Activated CD4-positive, CD25-positive, alpha-beta regulatory T cell treated with anti-CD3 and anti-CD28 coated beads, Interleukin-2, amount 50 U/mL, for 16 hours (primary cell): ENCODE results near the gene VSIG4.

Experiments used
- DNase-seq: peaks from one replicate; pipeline ENCODE4 v3.0.0-alpha.2; 2020; ENCODE audit warnings: low read depth, low spot score

The VSIG4 gene

DNA sequence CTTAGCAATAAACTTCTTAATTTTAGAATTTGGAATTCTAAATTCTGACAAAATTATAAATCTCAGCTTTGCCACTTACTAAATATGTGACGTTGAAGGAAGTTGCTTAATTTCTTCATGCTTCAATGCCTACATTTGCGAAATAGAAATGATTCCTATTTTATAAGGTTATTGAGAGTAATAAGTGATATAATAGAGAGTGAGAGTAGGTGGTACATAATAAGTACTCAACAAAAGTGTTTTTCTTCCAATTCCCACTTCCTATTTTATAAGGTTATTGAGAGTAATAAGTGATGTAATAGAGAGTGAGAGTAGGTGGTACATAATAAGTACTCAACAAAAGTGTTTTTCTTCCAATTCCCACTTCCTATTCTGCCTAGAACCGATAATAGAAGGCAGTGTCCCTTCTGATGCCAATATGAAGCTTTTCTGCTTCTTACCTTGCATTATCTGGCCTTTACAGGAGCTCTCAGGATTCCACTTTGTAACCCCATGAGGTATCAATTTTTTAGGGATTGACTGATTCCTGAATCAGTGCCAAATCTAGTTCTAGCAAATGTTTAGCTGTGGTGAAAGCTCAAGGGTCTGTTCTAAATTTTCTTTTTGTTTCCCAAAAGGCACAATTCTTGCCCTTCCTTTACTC, 31.4 kb downstream of the VSIG4 start:
- DNase-seq, result no peak

DNA sequence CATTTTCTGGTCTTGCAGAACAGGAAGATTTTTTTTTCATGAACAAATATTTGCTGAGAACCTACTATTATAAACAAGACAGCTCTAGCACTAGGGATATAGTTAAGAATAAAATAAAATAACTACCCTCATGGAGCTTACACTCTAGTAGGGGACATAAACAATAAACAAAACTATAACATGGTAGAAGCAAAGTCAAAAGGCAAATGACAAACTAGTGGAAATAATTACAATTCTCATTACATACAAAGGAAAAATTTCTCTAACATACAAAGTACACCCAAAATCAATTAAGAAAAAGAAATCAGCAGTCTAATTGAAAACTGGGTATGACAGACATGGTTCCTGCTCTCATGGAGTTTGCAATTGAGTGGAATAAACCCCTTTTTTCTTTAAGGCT, 32.0 kb downstream of the VSIG4 start:
- DNase-seq, result no peak

DNA sequence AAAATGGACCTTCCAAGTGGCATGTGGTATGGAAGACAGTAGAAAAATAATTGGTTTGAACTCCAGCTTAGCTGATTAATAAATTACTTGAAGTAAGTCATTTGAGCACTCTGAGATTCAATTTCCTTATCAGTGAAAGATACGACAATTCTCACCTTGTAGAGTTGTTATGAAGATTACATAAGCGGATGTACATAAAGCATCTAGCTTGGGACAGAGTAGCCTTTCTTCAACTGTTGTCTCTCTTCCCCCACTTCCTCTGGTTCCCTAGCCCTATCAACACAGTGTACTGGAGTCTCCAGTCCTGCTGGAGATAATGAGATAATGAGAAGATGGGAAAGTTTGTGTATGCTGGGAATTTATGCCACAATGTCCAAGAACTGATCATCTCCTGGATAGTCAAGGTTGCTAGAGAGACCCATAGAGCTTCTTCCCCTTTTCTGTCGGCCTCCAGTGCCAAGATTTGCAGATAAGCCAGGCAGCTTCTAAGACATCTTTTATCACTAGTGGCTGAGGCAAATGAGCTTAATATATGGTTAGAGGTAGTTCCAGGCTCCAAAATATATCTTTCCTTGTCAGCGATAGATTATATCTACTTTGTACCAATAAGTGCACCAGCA, 33.9 kb downstream of the VSIG4 start:
- DNase-seq, result no peak

DNA sequence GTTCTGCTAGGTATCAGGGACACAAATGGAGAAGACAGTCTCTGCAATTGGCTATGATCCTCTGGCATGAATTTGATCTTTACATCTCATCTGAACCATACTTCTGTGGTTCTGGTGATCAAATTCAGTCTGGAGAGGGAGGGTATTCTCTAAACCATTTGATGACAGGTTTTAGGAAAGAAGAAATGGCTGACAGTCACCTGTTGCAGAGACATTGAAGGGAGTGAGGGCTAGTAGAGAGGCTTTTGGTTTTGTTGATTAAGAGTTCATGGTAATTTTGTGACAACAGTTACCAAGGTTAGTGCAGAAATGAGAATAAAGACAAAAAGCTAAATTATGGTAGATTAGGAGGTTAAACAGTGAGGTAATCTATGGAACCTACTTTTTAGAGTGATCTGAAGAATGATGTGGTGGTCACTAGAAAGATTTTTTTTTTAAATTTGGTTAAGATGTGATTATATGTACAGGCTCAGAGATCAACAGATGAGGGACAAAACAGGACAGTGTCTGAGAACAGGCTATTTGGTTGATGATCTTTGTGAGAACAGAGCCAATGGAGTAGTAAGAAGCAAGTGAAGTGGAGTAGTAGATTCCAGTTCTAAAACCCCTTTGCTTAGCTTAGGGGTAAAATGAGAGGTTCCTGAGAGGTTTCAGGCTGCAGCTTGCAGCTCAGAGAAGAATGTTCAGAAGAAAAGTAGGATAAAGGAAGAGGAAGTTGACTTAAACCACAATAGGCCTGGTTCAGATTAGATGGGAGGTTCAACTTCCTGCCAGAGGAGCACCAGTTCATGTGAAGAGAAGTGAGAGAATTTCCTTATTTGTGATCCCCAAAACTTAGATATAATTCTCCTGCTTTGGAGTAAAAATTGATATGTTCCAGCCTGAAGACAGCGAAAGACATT, 34.7 kb downstream of the VSIG4 start:
- DNase-seq, result no peak

DNA sequence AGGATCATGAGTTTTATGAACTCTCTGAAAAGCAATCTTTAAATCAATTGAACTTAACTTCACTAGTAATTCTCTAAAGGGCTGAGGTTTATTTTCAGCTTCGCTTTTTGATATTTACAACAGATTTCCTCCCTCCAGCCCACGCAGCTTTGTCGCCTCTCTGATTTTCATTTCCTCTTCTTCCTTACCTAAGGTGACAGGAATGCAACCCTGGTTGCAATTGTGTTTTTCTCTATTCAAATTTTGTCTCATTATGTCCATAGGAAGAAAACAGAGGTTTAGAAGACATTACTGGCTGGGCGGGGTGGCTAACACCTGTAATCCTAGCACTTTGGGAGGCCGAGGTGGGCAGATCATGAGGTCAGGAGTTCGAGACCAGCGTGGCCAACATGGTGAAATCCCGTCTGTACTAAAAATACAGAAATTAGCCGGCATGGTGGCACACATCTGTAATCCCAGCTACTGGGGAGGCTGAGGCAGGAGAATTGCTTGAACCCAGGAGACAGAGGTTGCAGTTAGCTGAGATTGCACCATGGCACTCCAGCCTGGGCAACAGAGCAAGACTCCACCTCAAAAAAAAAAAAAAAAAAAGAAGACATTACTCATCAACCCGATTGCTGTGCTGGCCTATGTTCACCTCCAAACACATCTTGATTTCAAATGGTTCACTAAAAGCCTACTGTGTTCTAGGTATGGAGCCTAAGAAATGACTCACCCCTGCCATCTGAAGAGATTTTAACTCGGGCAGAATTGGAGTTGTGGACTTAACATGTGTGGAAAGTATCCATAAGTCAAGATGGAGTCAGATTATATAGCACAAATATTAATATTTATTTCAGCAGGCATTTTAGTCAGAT, 36.8 kb downstream of the VSIG4 start:
- DNase-seq, result no peak

DNA sequence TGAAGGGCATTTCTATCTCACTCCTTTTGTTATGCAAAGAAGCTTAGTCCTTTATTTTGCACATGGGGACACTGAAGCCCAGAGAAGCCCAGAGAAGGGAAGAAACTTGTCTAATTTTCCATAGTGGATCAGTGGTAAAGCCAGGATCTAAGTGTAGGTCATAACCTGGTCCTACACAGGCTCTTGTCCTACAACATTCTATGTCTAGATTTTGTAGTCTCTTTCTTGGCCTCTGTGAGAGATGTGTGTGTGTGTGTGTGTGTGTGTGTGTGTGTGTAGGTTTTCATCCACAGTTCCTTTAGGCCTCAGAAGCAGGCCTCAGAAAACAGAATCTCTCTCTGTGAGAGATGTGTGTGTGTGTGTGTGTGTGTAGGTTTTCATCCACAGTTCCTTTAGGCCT, 38.3 kb downstream of the VSIG4 start:
- DNase-seq, result no peak

DNA sequence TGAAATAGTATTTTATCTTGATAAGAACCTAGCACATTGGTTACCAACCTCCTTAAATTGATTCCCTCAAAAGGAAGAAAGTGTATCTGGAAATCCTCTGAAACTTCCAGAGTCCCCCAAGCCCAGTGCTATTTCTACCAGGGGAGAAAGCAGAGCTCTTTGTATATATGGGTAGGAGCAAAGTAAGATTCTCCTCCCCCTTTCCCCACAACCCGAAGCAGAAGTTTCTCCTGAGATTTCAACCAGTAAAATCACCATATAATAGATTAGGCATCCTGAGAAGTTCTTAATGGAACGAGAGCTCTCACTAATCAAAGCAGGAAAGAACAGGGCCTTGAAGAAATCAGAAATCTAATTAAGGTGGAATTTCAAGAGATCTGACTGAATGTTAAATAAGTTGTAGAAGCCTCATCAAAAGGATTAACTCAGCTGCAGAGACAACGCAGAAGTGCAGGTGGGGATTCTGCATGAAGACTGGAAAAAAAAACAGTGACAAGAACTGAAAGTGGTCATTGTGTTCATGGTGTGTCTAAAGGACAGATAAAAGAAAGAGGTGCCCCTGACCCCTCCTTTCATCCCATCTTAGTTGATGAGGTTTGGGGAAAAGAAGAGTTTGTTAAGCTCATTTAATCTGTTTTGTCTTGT, 39.1 kb downstream of the VSIG4 start:
- no peak for DNase-seq

DNA sequence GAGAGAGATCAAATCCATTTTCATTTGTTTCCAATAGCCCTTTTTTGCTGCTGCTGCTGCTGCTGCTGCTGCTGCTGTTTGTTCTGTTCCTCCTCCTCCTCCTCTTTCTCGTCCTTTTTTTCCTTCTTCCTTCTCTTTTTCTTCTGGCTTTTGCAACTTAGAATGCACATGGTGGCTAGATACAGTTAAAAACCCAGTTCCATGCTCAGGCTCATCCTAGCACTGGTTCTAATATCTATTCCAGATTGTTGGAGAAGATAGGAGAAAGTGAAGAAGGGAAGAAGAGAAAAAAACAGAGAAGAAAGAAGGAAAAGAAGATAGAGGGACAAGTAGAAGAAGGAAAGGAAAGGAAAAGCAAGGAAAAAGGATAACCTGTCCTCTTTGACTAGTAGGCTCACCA, 39.7 kb downstream of the VSIG4 start:
- no peak for DNase-seq

DNA sequence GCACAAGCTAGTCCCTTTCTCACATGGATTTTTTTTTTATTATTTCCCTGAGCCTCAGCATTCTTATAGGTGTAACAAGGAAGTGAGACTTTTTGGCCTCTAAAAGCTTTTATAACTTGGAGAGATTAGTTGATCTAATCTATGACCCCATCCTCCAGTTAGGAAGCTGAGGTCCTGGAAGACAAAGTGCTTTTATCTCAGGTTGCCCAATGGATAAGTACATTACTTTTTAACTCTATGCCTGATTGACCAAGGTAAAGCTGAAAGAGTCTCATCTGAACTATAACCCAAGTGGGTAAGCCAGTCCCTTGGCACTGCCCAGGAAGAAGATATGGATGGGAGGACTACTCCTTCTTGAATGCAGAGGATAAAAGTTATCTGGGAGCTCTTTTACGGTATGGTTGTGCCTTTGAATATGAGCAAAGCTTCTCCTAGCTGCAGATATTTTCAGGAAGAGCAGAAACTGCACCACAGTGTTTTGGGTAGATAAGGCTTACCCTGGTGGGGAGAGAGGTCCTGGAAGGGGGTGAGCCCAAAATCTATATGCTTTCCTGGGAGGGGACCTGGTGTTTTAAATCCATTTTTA, 40.2 kb downstream of the VSIG4 start:
- DNase-seq, result no peak

DNA sequence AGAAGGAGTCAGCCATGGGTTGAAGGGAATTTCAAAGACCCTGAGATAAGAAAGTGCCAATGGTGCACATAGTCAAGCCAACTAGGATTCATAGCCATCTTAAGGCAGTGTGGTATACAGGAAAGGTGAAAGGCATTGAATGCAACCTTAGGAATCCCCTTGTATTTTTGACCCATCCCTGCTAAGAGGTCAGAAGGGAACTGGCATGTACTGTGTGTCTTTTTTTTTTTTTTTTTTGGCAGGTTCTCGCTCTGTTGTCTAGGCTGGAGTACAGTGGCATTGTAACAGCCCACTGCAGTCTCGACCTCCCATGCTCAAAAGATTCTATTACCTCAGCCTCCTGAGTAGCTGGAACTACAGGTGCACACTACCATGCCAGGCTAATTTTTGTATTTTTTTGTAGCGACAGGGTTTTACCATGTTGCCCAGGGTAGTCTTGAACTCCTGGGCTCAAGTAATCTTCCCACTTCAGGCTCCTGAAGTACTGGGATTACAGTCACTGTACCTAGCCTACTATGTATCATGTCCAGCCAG, 40.8 kb downstream of the VSIG4 start:
- no peak for DNase-seq

DNA sequence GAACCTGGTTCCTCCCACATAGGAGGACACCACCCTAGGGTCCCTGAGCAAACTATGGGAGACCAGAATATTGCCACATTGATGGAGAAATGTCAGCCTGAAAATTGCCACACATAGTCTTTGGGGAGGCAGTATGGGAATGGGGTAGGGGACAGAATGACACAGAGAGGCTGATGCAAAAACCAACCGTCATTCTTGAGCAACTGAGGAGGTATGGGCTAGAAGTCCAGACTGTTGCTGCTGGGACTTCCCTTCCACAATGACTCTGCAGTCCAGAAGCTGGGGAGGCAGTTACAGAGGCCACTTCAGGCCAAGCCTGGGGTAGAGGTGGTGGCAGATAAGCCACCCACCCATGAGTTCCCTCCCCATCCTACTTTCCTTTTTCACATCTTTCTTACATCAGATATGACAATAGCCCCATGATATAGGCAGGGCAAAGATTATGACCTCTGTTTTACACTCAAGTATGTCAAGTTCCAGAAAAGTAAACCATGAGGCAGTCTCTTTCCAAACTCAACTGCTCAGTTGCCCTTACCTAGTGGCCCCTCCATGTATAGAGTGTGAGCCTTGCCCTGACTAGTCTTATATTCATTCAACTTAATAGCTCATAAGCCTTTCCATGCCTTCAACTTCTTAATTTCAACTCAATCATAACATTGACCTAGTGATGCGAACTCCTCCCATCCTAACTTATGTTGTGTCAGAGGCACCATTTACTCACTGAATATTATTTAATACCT, 41.7 kb downstream of the VSIG4 start:
- no peak for DNase-seq

DNA sequence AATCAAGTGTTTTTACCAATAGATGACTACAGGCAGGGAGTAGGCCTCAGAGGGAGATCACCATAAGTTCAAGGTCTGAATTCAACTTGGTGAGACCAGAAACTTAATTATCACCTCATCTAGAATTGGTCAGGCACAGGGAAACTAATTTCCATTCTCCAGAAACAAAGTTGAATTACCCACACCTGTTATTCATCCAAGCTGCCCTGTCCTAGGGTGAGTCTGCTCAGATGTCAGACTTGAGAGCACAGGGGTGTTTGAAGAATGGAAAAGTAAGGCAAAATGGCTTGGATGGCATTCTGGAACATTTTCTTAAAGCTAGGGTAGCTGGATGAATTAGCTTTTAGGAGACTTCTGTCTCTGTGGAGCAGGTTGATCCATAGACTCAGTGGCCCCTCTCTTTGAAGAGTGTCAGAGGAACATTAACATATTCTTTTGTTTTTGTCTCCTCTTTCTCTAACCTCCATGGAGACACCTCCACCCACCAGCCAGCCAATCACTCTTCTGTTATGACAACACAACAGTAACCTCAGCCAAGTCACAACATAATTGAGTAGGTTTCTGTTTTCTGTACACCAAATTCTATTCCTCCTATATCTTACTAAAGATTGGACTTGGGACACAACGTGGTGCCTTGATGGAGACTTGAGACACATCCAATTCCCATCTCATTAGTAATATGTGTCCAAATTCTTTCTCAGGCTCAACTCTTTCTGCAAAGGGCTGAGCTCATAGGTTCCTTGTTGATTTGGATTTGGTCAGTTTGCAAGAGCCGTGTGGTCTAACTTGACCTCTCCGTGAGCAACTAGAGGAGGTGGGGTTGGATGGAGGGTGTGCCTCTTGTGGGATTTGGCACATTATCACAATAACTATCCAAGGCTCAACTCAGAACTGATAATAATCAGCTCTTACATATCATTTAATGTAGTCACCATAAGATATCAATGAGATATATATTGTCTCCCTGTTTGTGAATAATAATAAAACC, 45.1 kb downstream of the VSIG4 start:
- DNase-seq, result no peak

DNA sequence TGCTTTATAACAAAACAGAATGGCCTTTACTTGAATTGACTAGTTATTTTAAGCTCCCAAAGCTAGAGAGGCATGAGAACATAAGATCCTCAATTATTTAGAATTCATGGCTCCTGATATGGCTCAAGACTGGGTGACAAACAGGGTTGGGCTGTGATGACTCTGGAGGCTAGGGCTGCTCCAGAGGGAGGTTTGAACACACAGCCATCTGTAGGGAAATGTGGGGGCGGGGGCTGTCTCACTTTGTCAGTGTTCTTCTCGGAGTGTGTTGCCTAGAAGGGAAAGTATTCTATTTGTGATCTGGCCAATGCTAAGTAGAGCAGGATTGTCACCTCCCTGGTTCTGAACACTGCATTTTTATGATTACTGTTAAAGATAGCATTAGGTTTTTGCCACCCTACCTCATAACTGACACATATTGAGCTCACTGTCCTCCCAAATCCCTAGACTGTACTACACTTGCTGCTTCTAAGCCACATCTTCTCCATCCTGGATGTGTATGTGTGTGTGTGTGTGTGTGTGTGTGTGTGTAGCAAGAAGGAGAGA, 45.9 kb downstream of the VSIG4 start:
- no peak for DNase-seq

DNA sequence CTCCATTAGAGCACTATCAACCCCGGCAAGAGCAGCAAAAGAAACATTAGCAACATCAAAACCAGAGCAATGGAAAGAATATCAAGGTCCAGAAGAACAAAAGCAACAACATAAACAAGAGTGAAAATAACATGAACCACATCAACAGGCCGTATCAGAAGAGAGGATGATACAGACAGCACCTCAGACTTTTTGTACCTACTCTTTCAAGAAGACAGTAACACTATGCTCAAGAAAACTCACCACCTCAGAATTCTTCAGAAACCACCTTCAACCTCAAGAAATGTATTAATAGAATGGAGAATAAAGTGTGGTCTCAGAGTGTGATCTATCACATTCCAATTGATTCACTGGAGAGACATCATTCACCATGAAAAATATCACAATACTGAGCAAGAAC, 46.5 kb downstream of the VSIG4 start:
- DNase-seq, result no peak

DNA sequence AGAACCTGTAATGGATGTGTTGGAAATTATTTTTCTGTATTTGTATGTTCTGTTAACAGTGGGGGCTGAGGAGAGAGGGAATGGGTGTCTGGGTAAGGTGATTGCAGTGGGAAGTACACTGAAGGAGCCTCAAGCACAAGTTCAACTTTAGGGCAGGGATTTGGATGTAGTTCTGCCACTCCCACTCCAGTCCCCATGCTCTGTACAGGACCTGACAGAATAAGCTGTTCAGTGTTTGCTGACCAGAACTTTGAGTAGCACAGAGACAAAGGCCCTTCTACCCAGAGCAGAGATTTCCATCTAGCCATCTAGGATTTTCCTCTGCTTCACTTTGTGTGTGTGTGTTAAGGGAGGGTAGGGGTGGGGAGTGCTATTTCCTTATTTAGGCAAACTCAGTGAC, 49.2 kb downstream of the VSIG4 start:
- no peak for DNase-seq

DNA sequence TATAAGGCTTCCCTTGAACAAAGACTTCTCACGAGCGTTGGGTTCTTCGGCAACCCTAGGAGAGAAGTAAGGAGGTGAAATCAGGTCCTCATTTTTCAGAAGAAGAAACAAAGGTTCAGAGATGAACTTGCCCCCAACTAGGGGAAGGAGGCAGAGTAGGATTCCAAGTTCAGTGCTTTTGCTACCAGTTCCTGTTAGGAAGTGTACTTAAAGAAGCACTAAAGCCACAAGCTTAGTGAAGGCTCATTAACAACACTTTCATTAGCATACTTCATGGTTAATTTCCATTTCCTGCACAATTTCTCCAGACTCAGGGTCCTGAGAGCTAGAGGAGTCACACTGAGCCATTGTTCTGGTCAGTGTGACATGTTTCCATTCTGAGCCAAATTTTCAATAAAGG, 52.1 kb downstream of the VSIG4 start:
- no peak for DNase-seq

DNA sequence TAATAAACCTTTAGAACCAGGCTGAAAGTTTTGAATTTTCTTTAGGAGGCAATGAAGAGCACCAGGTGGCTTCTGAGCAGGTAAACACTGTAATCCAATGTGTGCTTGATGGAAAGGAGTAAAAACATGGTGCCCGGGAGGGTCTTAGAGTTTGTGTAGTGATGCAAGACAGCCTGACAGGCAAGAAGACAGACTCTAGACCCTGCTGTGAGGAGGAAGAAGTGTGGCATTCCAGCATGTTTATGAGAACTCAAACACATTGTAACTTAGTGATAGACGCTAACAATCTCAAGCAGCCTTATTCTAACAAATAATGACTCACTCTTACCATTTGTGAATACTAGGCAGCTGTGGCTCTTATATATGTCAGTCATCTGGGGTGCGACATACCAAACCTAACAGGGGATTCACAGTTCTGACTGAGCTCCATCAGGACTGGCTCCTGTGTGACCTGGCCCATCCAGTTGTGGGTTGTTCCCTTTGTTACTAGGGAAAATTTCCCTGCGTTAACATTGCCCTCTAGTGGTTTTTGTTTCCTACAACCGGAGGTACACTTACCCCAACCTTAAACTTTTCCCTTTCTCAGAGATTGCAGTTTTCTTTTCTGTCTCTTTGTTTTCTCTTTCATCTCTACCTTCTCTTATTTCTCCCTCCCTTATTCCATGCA, 53.8 kb downstream of the VSIG4 start:
- peak; percentile 3 for DNase-seq

DNA sequence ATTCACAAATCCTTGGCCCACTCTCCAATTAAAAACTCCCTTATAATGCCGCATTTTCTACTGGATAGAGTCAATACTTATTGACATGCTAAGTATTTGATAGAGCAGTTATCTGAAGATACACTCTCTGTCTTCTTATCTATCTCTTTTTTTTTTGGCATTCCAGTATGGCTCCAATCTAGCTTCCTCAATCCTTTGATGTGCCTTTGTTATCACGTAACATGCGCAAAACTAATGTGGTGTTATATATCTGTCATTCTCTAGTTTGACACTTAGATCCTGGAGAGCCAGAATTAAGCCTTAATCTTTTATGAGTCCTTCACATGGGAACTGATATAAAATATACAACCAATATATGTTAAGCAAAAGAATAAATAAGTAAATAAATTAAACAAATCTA, 54.7 kb downstream of the VSIG4 start:
- no peak for DNase-seq
